Gastrocnemius medialis (tissue), 4 donors: Measurements from ENCODE around the gene APBA1.

Experiments used
- CTCF ChIP-seq, 5 experiments: fragments of 450-650 bp in 3 of 5; fragments of 200-600 bp in 2 of 5; sonication (generic) in 2 of 5; IDR thresholded peaks in 4 of 5; conservative IDR thresholded peaks in 1 of 5; 1 replicate in 4 of 5; 2 replicates in 1 of 5; pipeline ENCODE4 v1.5.1; 2016 to 2019; ENCODE audit warnings: antibody characterized with exemption in 5 of 5, mild to moderate bottlenecking in 3 of 5, moderate library complexity in 3 of 5
- POLR2A ChIP-seq, 2 donors: fragments of 450-650 bp; IDR thresholded peaks; one replicate each; pipeline ENCODE4 v1.6.1; 2017; ENCODE audit warnings: antibody characterized with exemption in 2 of 2, mild to moderate bottlenecking in 2 of 2, moderate library complexity in 2 of 2

GRCh38 chr9:69602773-69603172, 69.4 kb downstream of the APBA1 start:
- TF ChIP-seq CTCF (IDR thresholded peaks at IDR 0.05 in 4 of 5, conservative IDR thresholded peaks at IDR 0.05 in 1 of 5) (no peak), POLR2A (IDR thresholded peaks at IDR 0.05) (no peak)
